GM23338 (cell line): Measurements from ENCODE around the gene AGER. TPM values are rescaled to one million over a fixed set of nuclear protein-coding genes. Genes with fewer than 3 reads are reported as not detected.

ENCODE experiments used
- ATAC-seq: fragments of 200-7000 bp; cut with Tn5 transposase; 3 replicates; pipeline ENCODE4 v1.9.1; 2020
- DNase-seq: peaks from one replicate; pipeline ENCODE4 v3.0.0-alpha.2; 2015; ENCODE audit warnings: low spot score
- H2AFZ ChIP-seq: fragments of 200-600 bp; sonication (generic); 2 replicates; pipeline ENCODE4 v1.8.0; 2016; ENCODE audit warnings: antibody characterized with exemption, mild to moderate bottlenecking, moderate library complexity
- H3F3A ChIP-seq: fragments of 200-600 bp; sonication (generic); replicated peaks from 2 replicates; pipeline ENCODE4 v1.8.0; 2017; ENCODE audit warnings: antibody characterized with exemption, mixed run types, low read depth
- H3K27ac ChIP-seq: fragments of 200-600 bp; sonication (generic); 2 replicates; pipeline ENCODE4 v1.6.1; 2016; ENCODE audit warnings: low read depth
- H3K27me3 ChIP-seq: fragments of 200-600 bp; sonication (generic); 2 replicates; pipeline ENCODE4 v1.8.0; 2016; ENCODE audit warnings: mild to moderate bottlenecking, mixed run types, moderate library complexity; ENCODE audit not compliant: insufficient read depth
- H3K36me3 ChIP-seq: fragments of 200-600 bp; sonication (generic); 2 replicates; pipeline ENCODE4 v1.8.0; 2016; ENCODE audit warnings: mild to moderate bottlenecking; ENCODE audit not compliant: insufficient read depth
- H3K4me1 ChIP-seq: fragments of 200-600 bp; sonication (generic); 2 replicates; pipeline ENCODE4 v1.8.0; 2016; ENCODE audit warnings: mild to moderate bottlenecking, moderate library complexity; ENCODE audit not compliant: insufficient read depth
- H3K4me2 ChIP-seq: fragments of 200-600 bp; sonication (generic); 2 replicates; pipeline ENCODE4 v1.7.1; 2017; ENCODE audit warnings: mixed run types
- H3K4me3 ChIP-seq: fragments of 200-600 bp; sonication (generic); 2 replicates; pipeline ENCODE4 v1.6.1; 2016; ENCODE audit warnings: mixed run types
- H3K79me2 ChIP-seq: fragments of 200-600 bp; sonication (generic); replicated peaks from 2 replicates; pipeline ENCODE4 v1.8.0; 2017; ENCODE audit warnings: mild to moderate bottlenecking; ENCODE audit not compliant: insufficient read depth
- H3K9me2 ChIP-seq: fragments of 200-600 bp; sonication (generic); 2 replicates; pipeline ENCODE4 v1.8.0; 2017; ENCODE audit not compliant: insufficient read depth
- H4K20me1 ChIP-seq: fragments of 200-600 bp; sonication (generic); replicated peaks from 2 replicates; pipeline ENCODE4 v1.8.0; 2017; ENCODE audit warnings: mild to moderate bottlenecking; ENCODE audit not compliant: insufficient read depth
- H3K27ac Mint-ChIP-seq: 2 replicates; pipeline ENCODE4 v1.8.0; 2020; ENCODE audit warnings: inconsistent platforms, mild to moderate bottlenecking, moderate library complexity, mixed read lengths
- H3K27me3 Mint-ChIP-seq: 3 replicates; pipeline ENCODE4 v1.8.0; 2022; ENCODE audit warnings: low read depth, mild to moderate bottlenecking, moderate library complexity, mixed read lengths, inconsistent platforms; ENCODE audit not compliant: insufficient read depth, poor library complexity
- H3K36me3 Mint-ChIP-seq: 3 replicates; pipeline ENCODE4 v1.8.0; 2021; ENCODE audit warnings: low read depth, mild to moderate bottlenecking, inconsistent platforms, moderate library complexity, mixed read lengths
- H3K4me1 Mint-ChIP-seq: 3 replicates; pipeline ENCODE4 v1.8.0; 2020; ENCODE audit warnings: mild to moderate bottlenecking, inconsistent platforms, mixed read lengths
- H3K4me3 Mint-ChIP-seq: 3 replicates; pipeline ENCODE4 v1.8.0; 2021; ENCODE audit warnings: moderate library complexity, mild to moderate bottlenecking, inconsistent platforms, mixed read lengths
- H3K9me3 Mint-ChIP-seq: 3 replicates; pipeline ENCODE4 v1.8.0; 2020; ENCODE audit warnings: moderate library complexity, mild to moderate bottlenecking, inconsistent platforms, mixed read lengths
- JUNB ChIP-seq: IDR thresholded peaks from one replicate; pipeline ENCODE4 v1.6.1; 2016; ENCODE audit warnings: antibody characterized with exemption; ENCODE audit not compliant: unreplicated experiment
- NANOG ChIP-seq: IDR thresholded peaks from 2 replicates; pipeline ENCODE4 v1.6.1; 2016; ENCODE audit warnings: antibody characterized with exemption, borderline replicate concordance
- STAT1 ChIP-seq: IDR thresholded peaks from one replicate; pipeline ENCODE4 v1.6.1; 2016; ENCODE audit warnings: antibody characterized with exemption; ENCODE audit not compliant: unreplicated experiment
- polyA plus RNA-seq: library from polyadenylated mRNA; unstranded; fragments of >200 nt; fragmentation: Nextera tagmentation; extraction: Ambion mirVana; gene quantifications from 2 replicates; pipeline ENCODE4 v1.2.1, GENCODE V29; 2016
- total RNA-seq: library from RNA; depleted of rRNA; stranded (reverse); fragments of >200 nt; shearing (Covaris generic); gene quantifications from 2 replicates; pipeline ENCODE4 v1.2.3, GENCODE V29; 2014
- TF ChIP-seq, protein P1 (sequence below): IDR thresholded peaks from one replicate; pipeline ENCODE4 v1.6.1; 2018; ENCODE audit warnings: antibody characterized with exemption; ENCODE audit not compliant: unreplicated experiment

AGER gene
- total and polyA plus RNA-seq, 2 experiments from 2014 or later, result 2.3 to 3.4 TPM

DNA sequence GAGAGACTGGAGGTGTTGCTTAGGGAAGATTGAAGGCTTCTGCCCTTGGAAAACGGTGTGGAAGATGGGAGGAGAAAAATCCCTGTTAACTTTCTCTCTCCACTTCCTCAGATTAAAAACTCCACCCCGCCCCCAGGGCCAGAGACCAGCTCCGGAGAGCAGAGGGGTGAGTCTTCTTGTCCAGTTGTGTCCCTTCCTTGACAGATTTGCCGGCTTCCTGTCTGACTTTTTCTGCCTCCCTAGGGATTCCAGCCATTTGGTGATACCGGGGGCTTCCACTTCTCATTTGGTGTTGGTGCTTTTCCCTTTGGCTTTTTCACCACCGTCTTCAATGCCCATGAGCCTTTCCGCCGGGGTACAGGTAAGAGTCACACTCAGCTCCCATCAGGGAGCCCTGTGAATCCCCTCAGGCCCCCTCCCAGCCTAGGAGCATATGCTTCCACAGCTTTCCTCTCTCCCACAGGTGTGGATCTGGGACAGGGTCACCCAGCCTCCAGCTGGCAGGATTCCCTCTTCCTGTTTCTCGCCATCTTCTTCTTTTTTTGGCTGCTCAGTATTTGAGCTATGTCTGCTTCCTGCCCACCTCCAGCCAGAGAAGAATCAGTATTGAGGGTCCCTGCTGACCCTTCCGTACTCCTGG lies 4.2 kb downstream of the AGER start:
- Histone ChIP-seq H3K4me3 (no peak overlapping the region), H4K20me1 (no peaks in the 10 kb centered on the region), H3K4me1 (peaks cover 16% of the 10 kb centered on the region), H3K4me2 (no peak overlapping the region), H2AFZ (no peak overlapping the region), H3F3A (0 out of 2 replicates have a peak, but pooled peaks cover 7% of the 10 kb centered on the region), H3K9me2 (no peaks in the 10 kb centered on the region), H3K79me2 (peaks cover 22% of the 10 kb centered on the region), H3K36me3 (peaks cover 2% of the 10 kb centered on the region; the same call in 1 of the 2 replicates), H3K27me3 (no peaks in the 10 kb centered on the region), H3K27ac (no peak overlapping the region)
- Mint-ChIP-seq H3K4me3 (peak overlapping the region; percentile 79), H3K9me3 (no peaks in the 10 kb centered on the region), H3K27ac (no peak overlapping the region), H3K27me3 (peaks cover 22% of the 10 kb centered on the region), H3K36me3 (peaks cover 46% of the 10 kb centered on the region), H3K4me1 (peaks cover 31% of the 10 kb centered on the region)
- TF ChIP-seq NANOG, result no peak
- TF ChIP-seq, protein P1, sequence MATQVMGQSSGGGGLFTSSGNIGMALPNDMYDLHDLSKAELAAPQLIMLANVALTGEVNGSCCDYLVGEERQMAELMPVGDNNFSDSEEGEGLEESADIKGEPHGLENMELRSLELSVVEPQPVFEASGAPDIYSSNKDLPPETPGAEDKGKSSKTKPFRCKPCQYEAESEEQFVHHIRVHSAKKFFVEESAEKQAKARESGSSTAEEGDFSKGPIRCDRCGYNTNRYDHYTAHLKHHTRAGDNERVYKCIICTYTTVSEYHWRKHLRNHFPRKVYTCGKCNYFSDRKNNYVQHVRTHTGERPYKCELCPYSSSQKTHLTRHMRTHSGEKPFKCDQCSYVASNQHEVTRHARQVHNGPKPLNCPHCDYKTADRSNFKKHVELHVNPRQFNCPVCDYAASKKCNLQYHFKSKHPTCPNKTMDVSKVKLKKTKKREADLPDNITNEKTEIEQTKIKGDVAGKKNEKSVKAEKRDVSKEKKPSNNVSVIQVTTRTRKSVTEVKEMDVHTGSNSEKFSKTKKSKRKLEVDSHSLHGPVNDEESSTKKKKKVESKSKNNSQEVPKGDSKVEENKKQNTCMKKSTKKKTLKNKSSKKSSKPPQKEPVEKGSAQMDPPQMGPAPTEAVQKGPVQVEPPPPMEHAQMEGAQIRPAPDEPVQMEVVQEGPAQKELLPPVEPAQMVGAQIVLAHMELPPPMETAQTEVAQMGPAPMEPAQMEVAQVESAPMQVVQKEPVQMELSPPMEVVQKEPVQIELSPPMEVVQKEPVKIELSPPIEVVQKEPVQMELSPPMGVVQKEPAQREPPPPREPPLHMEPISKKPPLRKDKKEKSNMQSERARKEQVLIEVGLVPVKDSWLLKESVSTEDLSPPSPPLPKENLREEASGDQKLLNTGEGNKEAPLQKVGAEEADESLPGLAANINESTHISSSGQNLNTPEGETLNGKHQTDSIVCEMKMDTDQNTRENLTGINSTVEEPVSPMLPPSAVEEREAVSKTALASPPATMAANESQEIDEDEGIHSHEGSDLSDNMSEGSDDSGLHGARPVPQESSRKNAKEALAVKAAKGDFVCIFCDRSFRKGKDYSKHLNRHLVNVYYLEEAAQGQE, result no peak
- TF ChIP-seq JUNB, result no peak
- TF ChIP-seq STAT1, result no peak
- no peak for ATAC-seq
- DNase-seq, result no peak

DNA sequence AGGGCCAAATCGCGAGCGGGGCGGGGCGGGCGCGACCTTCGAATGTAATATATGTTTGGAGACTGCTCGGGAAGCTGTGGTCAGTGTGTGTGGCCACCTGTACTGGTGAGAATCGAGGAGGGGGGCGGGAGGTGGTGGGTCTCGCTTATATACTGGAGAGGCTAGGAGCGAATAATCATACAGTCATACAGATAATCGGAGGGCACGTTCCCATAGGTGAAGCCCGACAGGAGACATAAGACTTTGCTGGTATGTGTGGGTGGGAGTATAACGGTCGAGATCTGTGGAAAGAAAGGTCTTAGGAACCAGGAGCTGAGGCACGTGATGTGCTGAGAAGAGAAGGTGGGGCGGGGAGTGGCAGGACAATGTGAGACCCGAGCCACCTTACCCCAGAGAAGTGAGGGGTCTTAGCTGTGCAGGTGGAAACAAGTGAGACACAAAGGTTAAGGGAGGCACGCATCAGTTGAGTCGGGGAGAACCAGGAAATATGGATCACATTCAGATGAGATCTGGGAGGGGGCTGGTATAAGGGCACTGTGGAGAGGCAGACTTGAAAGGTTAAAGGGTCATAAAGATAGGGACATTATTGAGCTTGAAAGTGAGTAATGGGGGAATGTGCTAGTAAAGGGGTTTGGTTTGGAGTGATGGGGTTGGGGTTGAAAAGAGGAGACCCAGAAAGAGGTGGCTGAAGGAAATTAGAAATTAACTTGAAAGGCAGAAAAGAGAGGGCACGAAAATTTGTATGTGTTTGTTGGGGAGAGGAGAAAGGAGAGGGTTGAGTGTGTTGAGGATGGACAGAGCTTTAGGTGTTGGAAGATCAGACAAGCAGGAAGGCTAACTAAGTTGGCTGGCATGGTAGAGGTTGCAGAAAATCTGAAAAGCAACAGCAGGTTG lies 5.3 kb downstream of the AGER start:
- Histone ChIP-seq H3K4me2 (peak overlapping the region; percentile 85), H3F3A (0 out of 2 replicates have a peak, but pooled peaks cover 7% of the 10 kb centered on the region), H3K27ac (no peak overlapping the region; the same call in 1 of the 2 replicates), H3K4me3 (peak overlapping the region; percentile 79), H3K4me1 (peaks cover 19% of the 10 kb centered on the region), H3K9me2 (no peaks in the 10 kb centered on the region), H4K20me1 (no peaks in the 10 kb centered on the region), H3K27me3 (no peaks in the 10 kb centered on the region), H3K79me2 (peaks cover 33% of the 10 kb centered on the region), H3K36me3 (peaks cover 2% of the 10 kb centered on the region; the same call in 1 of the 2 replicates), H2AFZ (no peak overlapping the region; the same call in 1 of the 2 replicates)
- peak overlapping the region; percentile 91 for H3K27ac Mint-ChIP-seq
- H3K4me3 Mint-ChIP-seq, result peak overlapping the region; percentile 79
- ATAC-seq (peak; percentile 0; the same call in 2 of the 3 replicates), DNase-seq (peak; percentile 24)
- peaks cover 23% of the 10 kb centered on the region for H3K27me3 Mint-ChIP-seq
- H3K36me3 Mint-ChIP-seq, result peaks cover 41% of the 10 kb centered on the region
- H3K4me1 Mint-ChIP-seq, result peaks cover 39% of the 10 kb centered on the region
- H3K9me3 Mint-ChIP-seq, result no peaks in the 10 kb centered on the region
- no peak for TF ChIP-seq STAT1
